HL-60/S4 treated with phorbol 12-myristate 13-acetate at 8.2 ng/mL for 4 days and 3 days (cell line): ENCODE measurements around the gene RPS19.

Experiments
- in situ Hi-C: fragments of 300-500 bp; cut with MboI; formaldehyde crosslinking; loops from 2 replicates; pipeline ENCODE4 v1.15.0; 2022; ENCODE audit warnings: low sequenced_read_pairs

Gene RPS19

DNA sequence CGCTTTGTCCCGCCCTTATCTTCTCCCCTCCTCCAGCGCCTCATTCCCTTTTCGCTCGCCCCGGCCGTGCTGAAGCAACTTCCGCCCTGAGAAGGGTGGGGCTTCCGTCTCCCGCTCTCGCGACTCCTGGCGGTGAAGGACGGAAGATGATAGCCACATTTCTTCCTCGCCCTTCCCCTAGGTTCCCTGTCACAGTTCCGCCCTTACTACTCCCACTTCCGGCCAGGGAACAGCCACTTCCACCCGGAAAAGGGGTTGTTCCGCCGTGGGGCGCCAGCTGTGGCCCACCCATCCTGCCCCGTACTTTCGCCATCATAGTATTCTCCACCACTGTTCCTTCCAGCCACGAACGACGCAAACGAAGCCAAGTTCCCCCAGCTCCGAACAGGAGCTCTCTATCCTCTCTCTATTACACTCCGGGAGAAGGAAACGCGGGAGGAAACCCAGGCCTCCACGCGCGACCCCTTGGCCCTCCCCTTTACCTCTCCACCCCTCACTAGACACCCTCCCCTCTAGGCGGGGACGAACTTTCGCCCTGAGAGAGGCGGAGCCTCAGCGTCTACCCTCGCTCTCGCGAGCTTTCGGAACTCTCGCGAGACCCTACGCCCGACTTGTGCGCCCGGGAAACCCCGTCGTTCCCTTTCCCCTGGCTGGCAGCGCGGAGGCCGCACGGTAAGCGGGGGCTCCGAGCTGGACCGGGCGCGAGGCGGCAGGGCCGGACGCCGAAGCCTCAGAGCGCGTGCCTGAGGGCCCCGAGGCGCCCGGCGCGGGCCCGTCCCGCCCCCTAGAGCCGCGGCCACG lies at the start of gene RPS19:
TSS of gene RPS19 (plus strand) at position 638 of the 801 bp plus-strand sequence. CDS start 520 bp downstream, outside the sequence.
- in situ Hi-C loops, result loop anchor here (10.0 kb wide), 1 partner anchor 95 kb away; the partner anchor contains the start of gene RABAC1

GRCh38 chr19:41810301-41810700 lies 49.8 kb upstream of the RPS19 start:
- in situ Hi-C loops, result no loop called here

- in situ Hi-C loops, result no loop called here
Measured at GRCh38 chr19:41811036-41811435, 49.0 kb upstream of the RPS19 start.

- in situ Hi-C loops, result no loop called here
Measured at GRCh38 chr19:41811981-41812380, 48.1 kb upstream of the RPS19 start.

DNA sequence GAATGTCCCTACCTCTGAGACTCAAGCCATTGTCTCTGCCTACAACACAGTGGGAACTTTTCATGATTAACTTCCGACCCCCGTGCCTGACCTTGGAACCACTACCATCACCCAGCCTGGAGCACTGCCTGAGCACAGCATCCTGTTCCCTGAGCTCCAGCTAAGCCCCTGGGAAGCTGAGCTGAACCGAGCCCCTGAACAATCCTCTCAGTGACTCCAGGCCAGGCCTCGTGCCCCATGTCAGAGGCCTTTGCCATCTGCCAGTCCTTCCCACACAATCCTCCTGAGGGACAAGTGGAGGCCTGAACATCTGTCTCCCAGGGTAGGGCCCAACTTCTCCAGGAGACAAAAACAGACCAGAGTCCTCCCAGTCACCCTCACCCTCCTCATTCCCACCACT lies 46.1 kb upstream of the RPS19 start:
- in situ Hi-C loops, result no loop called here

- in situ Hi-C loops, result no loop called here
Measured at GRCh38 chr19:41815301-41815700, 44.8 kb upstream of the RPS19 start.

DNA sequence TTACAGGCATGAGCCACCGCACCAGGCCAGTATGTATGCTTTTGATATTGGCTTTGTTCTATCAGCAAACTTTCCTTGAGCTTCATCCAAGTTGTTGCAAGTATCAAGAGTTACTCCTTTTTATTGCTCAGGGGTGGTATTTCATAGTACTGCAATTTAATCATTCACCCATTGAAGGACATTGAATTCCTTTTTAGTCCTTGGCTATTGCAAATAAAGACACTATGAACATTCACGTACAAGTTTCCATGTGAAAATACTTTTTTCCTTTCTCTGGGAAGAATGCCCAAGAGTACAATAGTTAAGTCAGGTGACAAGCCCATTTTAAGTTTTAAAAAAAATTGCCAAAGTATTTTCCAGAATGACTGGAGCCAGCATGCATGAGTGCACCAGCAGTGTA lies 43.3 kb upstream of the RPS19 start:
- in situ Hi-C loops, result no loop called here

DNA sequence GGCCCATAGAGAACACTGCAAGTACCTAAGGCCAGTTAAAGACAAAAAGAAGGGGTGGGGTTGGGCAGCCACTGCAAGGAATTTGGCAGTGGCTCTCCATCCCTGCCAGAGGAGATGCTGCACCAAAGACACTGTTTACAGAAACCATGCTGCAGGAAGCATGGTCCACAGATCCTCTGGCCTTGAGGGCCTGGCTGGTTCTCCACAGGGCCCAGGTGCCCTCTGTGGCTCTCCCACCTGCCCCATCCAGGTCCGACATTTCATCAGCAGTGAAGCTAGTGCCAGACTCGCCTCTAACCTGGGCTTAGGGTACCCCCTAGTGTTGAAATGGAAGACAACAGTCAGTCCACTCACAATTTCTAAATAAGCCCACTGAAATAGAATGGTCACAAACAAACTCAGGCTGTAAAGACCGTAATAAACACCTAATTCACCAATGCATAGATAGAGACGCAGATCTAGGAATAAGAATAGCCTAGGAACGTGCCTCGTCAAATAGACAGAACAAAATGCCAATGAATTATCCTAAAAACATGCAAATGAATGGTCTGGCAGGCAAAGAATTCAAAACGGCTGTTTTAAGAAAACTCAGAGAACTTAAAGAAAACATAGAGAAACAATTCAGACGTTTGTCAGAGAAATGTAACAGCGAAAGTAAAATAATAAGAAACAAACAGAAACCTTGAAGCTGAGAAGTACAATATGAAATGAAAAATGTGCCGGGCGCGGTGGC lies 38.9 kb upstream of the RPS19 start:
- in situ Hi-C loops, result no loop called here

DNA sequence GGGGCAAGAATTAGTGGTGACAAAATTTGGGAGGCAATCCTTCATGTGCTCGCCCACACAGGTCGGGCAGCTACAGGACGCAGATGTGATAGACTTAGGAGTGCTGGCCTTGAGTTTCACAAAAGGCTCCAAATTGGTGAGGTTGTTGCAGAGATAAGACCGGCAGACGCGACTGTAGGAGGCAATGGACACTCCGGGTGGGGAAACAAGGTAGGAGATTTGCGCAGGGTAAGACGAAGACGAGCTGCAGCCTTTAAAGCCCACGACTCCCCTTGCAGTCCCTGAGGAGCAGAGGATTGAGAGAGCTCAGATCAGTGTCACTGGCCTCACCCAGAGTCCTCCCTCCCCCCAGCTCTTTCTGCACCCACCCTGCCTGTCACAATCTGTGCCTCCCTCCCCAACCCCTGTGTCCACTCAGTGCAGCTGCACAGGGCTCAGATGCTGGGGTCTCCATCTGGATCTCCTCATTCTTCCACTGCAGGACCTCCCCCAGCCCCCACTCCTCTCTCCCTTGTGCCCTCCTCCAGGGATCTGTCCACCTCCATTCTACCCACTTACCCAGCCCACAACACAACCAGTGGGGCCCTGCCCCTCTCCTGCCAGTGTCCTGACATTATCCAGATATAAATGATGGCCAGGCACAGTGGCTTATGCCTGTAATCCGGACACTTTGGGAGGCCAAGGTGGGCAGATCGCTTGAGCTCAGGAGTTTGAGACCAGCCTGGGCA lies 21.9 kb upstream of the RPS19 start:
- in situ Hi-C loops, result no loop called here

- in situ Hi-C loops, result no loop called here
Measured at GRCh38 chr19:41839211-41839610, 20.8 kb upstream of the RPS19 start.

DNA sequence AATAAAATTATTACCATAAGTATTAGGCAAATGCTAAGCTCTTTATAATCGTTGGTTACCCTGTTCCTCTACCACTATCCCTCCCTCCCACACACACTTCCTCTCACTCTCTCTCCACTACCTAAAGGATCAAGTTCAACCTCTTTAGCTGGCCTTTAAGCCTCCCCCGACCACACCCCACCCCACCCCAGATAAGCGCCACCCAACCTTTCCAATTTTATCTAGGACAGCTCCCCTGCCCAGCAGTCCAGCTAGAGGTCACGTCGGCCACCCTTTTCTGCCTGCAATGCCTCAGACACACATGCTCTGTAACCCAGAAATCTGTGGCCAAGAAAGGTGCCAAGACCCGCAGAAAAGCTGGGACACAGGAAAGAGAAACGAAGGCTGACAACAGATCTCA lies 16.7 kb upstream of the RPS19 start:
- in situ Hi-C loops, result no loop called here

- in situ Hi-C loops, result no loop called here
Measured at GRCh38 chr19:41844601-41845000, 15.5 kb upstream of the RPS19 start, which contains the start of gene LYPD4. TSS of gene LYPD4 (minus strand) at chr19:41844683. CDS start at chr19:41839285, 5,398 bp downstream.

- in situ Hi-C loops, result no loop called here
Measured at GRCh38 chr19:41845001-41845050, 15.2 kb upstream of the RPS19 start, which contains the start of gene DMRTC2. TSS of gene DMRTC2 (plus strand) at chr19:41845042. CDS start at chr19:41847429, 2,387 bp downstream.

GRCh38 chr19:41845051-41845590 lies 14.9 kb upstream of the RPS19 start:
- in situ Hi-C loops, result no loop called here

- in situ Hi-C loops, result no loop called here
Measured at GRCh38 chr19:41847351-41848105, 12.5 kb upstream of the RPS19 start.

DNA sequence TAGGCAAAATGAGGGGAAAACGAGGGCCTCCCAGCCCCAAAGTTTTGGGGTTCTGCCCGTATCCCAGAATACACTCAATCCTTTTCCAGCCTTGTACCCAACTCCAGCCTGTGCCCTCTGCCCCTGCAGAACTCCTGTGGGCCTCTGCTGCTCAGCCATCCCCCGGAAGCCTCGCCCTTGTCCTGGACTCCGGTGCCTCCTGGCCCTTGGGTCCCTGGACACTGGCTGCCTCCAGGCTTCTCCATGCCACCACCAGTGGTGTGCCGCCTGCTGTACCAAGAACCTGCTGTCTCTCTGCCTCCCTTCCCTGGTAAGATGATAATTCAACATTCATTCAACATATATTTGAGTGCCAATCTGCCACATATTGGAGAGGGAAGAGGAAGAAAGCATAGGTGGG lies 11.4 kb upstream of the RPS19 start:
- in situ Hi-C loops, result no loop called here

DNA sequence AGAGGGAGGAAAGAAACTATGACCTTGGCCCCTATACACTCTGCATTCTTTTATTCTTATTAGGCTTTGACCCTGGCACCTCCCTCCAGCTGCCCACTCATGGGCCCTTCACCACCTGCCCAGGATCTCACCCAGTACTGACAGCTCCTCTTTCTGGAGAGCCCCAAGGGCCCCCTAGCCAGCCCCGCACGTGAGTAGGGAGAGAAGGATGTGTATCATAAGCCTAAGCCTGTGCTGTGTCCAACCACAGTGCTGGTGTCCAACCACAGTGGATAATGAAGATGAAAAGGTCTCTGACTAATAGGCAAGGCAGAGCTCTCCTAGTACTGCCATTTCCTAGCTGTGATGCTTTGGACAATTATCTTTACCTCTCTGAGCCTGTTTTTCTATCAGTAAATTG lies 11.0 kb upstream of the RPS19 start:
- in situ Hi-C loops, result no loop called here

- in situ Hi-C loops, result no loop called here
Measured at GRCh38 chr19:41850381-41850780, 9.7 kb upstream of the RPS19 start.

GRCh38 chr19:41851456-41851855 lies 8.6 kb upstream of the RPS19 start:
- in situ Hi-C loops, result no loop called here

- in situ Hi-C loops, result no loop called here
Measured at GRCh38 chr19:41853344-41853743, 6.7 kb upstream of the RPS19 start.

- in situ Hi-C loops, result no loop called here
Measured at GRCh38 chr19:41853768-41854167, 6.3 kb upstream of the RPS19 start.
